Measurements from ENCODE around the gene LPCAT1.

Gene LPCAT1

DNA sequence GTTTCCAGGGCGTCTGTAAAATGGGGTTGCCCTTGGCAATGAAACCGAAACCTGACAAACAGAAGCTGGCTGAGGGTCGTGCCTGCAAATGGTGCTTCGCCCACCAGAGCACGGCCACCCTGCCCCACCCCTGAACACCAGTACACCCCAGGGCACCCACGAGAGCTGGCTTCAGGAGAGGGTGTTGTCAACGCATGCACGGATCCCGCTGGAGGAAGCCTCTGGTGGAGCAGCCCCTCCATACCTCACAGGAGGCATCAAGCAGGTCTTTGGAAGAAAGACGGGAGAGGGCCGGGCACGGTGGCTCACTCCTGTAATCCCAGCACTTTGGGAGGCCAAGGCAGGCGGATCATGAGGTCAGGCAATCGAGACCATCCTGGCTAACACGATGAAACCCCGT lies 87.1 kb downstream of the LPCAT1 start:
- no peak for DNase-seq (ENCODE audit: insufficient read length)
- TF ChIP-seq POLR2A (IDR thresholded peaks at IDR 0.05; ENCODE audit: low read depth, low read length): no peak
- no peak for TF ChIP-seq POLR2AphosphoS5 (IDR thresholded peaks at IDR 0.05; ENCODE audit: low read depth, low read length)
- TF ChIP-seq TAF1 (IDR thresholded peaks at IDR 0.05; ENCODE audit: borderline replicate concordance, low read depth, low read length): no peak
- no peak for FAIRE-seq

DNA sequence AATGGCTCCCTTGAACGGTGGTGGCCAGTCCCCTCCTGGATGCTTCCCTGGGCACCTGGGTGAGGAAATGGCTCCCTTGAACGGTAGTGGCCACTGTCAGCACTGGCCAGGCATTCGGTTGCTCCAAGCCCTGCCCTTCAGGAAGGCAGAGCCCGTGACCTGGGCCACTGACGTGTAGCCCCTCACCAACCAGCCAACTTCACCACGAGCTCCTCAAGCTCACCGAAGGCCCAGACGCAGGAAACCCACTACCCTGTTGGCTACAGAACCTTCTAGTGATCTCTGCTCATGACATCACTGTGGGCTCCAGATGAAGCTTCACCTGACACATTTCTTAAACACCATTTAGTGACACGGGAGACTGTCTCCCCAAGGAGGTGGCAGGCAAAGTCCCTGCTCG lies 87.7 kb downstream of the LPCAT1 start:
- DNase-seq (ENCODE audit: insufficient read length): no peak
- TF ChIP-seq POLR2A (IDR thresholded peaks at IDR 0.05; ENCODE audit: low read depth, low read length) (no peak), TAF1 (IDR thresholded peaks at IDR 0.05; ENCODE audit: borderline replicate concordance, low read depth, low read length) (no peak), POLR2AphosphoS5 (IDR thresholded peaks at IDR 0.05; ENCODE audit: low read depth, low read length) (no peak)
- FAIRE-seq: no peak

DNA sequence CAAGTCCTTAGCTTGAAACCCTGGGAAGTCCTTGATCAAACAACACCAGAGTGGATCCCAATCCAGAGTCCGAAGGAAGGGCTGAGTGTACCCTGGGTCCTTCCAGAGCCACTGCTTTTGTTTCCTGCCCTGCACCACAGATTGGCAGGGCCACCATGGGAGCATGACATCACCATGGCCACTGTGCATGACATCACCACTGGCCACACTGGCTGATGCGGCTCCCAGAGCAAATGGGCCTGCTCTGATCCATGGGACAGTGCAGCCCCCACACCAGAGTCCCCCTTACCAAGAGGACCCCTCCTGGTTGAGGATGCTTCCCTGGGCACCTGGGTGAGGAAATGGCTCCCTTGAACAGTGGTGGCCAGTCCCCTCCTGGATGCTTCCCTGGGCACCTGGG lies 88.4 kb downstream of the LPCAT1 start:
- no peak for TF ChIP-seq TAF1 (IDR thresholded peaks at IDR 0.05; ENCODE audit: borderline replicate concordance, low read depth, low read length)
- TF ChIP-seq POLR2AphosphoS5 (IDR thresholded peaks at IDR 0.05; ENCODE audit: low read depth, low read length): no peak
- no peak for TF ChIP-seq POLR2A (IDR thresholded peaks at IDR 0.05; ENCODE audit: low read depth, low read length)
- FAIRE-seq: no peak
- DNase-seq (ENCODE audit: insufficient read length): no peak

DNA sequence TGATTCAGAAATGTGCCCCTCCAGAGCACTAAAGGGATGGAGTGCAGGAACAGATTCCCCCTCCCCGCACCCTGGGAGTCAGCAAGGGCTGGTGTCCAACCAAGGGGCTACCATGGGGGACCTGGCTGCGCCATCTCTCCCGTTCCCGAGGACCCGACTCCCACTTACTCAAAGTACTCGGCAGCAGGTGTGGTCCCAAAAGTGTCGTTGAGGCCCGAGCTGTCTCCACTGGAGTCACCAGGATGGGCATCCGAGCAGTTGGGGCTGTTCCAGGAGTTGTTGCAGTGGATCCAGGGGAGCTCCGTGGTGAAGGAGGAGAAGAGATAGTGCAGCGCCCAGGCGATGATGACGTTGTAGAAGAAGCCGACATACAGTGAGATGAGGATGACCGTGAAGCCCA lies 91.5 kb downstream of the LPCAT1 start:
- DNase-seq (ENCODE audit: insufficient read length) (peak; percentile 3), FAIRE-seq (no peak)

DNA sequence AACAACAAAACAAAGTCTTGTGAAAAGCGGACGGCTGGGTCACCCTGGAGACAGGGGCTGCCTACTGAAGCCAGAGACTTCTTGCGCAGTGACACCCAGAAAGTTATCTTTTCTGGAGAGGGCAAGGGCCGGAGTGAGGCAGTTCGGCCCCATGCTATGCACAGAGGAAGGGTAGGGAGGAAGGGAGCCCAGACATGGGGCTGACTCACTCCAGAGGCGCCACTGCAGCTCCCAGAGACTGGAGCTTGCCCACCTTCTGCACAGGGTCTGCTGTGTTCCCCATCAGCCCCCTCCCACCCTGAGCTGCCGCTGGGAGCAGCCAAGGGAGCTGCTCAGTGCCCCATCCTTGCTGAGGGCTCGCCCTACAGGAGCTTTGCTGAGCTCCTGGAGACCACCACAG lies 91.9 kb downstream of the LPCAT1 start:
- no peak for FAIRE-seq
- DNase-seq (ENCODE audit: insufficient read length): peak; percentile 0
- TF ChIP-seq POLR2A (IDR thresholded peaks at IDR 0.05; ENCODE audit: low read depth, low read length): no peak
- TF ChIP-seq TAF1 (IDR thresholded peaks at IDR 0.05; ENCODE audit: borderline replicate concordance, low read depth, low read length): no peak
- no peak for TF ChIP-seq POLR2AphosphoS5 (IDR thresholded peaks at IDR 0.05; ENCODE audit: low read depth, low read length)

More for the DNA sequence above, 91.5 kb downstream of the LPCAT1 start:
- TF ChIP-seq POLR2AphosphoS5 (IDR thresholded peaks at IDR 0.05; ENCODE audit: low read depth, low read length) (no peak), POLR2A (IDR thresholded peaks at IDR 0.05; ENCODE audit: low read depth, low read length) (no peak), TAF1 (IDR thresholded peaks at IDR 0.05; ENCODE audit: borderline replicate concordance, low read depth, low read length) (no peak)

DNA sequence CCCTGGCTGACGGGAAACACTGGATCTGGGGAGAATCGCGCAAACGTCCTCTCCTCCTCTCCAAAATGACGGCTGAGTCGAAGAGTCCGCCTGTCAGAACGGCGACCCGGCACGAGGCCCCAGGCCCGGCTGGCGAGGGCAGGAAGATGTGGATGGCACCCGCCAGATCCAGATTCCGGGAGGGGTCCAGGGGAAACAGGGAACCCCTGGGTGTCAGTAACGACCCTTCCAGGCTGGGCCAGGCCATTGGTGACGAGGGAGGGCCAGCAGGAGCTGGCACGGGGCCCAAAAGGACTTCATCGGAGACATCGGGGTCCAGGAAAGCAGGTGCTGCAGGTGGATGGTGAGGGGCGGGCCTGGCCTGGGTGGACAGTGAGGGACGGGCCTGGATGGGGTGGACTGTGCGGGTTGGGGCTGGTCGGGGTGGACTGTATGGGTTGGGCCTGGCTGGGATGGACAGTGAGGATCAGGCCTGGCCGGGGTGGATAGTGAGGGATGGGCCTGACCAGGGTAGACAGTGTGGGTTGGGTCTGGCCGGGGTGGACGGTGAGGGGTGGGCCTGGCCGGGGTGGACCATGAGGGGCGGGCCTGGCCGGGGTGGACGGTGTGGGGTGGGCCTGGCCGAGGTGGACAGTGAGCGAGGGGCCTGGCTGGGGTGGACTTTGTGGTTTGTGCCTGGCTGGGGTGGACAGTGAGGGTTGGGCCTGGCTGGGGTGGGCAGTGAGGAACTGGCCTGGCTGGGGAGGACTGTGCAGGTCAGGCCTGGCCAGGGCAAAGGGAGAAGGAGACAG lies 92.5 kb downstream of the LPCAT1 start:
- no peak for DNase-seq (ENCODE audit: insufficient read length)
- TF ChIP-seq POLR2A (IDR thresholded peaks at IDR 0.05; ENCODE audit: low read depth, low read length) (no peak), POLR2AphosphoS5 (IDR thresholded peaks at IDR 0.05; ENCODE audit: low read depth, low read length) (no peak), TAF1 (IDR thresholded peaks at IDR 0.05; ENCODE audit: borderline replicate concordance, low read depth, low read length) (no peak)
- no peak for FAIRE-seq

DNA sequence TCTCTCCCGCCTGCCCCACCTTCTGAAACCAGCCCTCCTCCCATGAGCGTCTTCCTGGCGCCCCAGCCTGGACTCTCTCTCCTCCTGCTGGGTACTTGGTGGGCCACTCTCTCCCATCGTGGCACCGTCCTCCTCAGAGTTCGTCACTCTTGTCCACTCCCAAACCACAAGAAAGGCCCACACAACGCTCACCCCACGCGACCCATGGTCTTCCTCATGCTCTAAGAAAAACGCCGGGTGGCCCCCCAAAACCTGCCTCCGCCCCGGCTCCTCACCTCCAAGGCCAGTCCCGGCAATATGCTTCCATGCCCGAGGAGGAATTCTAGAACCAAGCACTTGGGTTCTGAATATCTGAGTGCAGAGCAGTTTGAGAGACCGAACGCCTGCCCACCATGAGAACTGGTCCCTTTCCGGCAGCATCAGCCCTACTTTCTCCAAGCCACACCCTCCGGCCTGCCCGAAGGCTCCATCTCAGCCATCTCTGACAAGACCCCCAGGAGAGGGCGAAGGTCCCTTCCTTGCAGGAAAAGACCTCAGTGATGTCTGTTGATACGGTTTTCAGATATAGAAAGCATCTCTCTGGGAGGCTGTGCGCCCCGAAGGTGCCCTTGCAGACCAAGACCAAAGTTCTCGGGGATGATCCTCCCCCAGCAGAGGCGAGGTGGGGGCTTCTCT lies 93.5 kb downstream of the LPCAT1 start:
- FAIRE-seq (no peak), DNase-seq (ENCODE audit: insufficient read length) (no peak)
- TF ChIP-seq POLR2AphosphoS5 (IDR thresholded peaks at IDR 0.05; ENCODE audit: low read depth, low read length): no peak
- no peak for TF ChIP-seq TAF1 (IDR thresholded peaks at IDR 0.05; ENCODE audit: borderline replicate concordance, low read depth, low read length)
- no peak for TF ChIP-seq POLR2A (IDR thresholded peaks at IDR 0.05; ENCODE audit: low read depth, low read length)

DNA sequence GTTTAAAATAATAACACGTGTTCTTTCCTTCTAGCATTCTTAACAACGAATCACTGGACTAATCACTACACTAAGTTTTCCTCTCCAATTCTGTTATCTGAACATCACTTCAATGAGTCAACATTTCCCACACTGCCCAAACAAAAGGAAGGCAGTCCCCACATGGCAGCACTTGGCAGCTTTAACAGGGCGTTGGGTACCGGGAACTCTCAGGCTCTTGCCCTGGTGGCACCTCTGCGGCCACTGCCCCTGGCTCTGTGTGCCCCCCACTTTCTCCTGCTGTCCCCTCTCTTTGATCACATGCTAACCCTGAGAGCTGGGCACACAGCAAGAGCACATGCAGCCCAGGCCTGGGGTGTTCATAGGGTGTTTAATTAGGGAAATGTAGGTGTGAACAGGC lies 94.3 kb downstream of the LPCAT1 start:
- DNase-seq (ENCODE audit: insufficient read length) (no peak), FAIRE-seq (no peak)
- no peak for TF ChIP-seq TAF1 (IDR thresholded peaks at IDR 0.05; ENCODE audit: borderline replicate concordance, low read depth, low read length)
- no peak for TF ChIP-seq POLR2AphosphoS5 (IDR thresholded peaks at IDR 0.05; ENCODE audit: low read depth, low read length)
- TF ChIP-seq POLR2A (IDR thresholded peaks at IDR 0.05; ENCODE audit: low read depth, low read length): no peak

DNA sequence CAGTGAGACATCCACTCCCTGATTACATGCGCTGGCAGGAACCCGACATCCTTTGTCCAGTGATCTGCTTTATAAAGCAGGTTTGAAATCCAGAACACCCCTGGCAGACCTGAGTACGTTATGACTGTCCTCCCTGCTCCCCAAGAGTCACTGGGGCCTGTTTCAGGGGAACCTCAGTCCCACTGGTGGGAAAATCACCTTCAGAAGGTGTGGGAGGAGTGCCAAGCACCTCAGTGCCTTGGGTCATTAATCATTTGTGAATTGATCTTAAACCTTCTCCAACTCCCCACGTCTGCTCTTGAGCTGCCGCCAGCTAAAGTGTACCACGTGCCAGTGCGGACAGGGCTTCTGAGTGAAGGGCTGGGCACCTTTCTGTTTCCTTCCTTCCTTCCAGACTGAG lies 94.7 kb downstream of the LPCAT1 start:
- TF ChIP-seq POLR2AphosphoS5 (IDR thresholded peaks at IDR 0.05; ENCODE audit: low read depth, low read length): no peak
- TF ChIP-seq POLR2A (IDR thresholded peaks at IDR 0.05; ENCODE audit: low read depth, low read length): no peak
- TF ChIP-seq TAF1 (IDR thresholded peaks at IDR 0.05; ENCODE audit: borderline replicate concordance, low read depth, low read length): no peak
- no peak for FAIRE-seq
- no peak for DNase-seq (ENCODE audit: insufficient read length)

DNA sequence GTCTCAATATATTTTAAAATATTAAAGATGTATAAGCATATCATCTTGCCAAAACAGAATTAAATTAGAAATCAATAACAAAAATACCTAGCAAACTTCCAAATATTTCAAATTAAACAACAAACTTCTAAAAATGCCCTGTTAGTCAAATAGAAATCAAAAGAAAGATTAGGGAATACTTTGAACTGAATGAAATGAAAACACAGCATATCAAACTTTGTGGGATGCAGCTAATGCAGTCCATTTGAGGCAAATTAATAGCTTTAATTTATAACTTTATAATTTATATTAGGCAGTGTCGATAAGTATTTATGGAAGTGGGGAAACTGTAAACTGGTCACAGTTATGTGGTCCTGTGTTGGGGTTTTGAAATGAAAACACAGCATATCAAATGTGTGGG lies 95.7 kb downstream of the LPCAT1 start:
- TF ChIP-seq POLR2AphosphoS5 (IDR thresholded peaks at IDR 0.05; ENCODE audit: low read depth, low read length) (no peak), POLR2A (IDR thresholded peaks at IDR 0.05; ENCODE audit: low read depth, low read length) (no peak), TAF1 (IDR thresholded peaks at IDR 0.05; ENCODE audit: borderline replicate concordance, low read depth, low read length) (no peak)
- DNase-seq (ENCODE audit: insufficient read length): no peak
- no peak for FAIRE-seq

DNA sequence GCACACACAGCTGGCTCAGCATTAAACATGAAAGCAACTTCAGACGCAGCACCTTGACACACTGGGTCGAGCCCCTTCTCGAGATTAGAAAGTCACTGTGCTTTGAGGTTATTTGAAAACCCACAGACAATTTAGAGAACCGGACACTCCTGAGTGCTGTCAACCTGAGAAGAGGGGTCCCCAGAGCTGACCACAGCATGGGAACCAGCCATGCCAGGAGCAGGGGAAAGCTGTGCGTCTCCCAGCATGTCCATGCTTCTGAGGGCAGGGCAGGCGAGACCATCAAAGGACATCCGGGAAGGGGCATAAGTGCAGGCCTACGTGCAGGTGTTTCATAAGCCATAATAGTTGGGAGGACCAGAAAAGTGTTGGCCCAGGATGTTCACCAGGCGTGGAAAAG lies 99.0 kb downstream of the LPCAT1 start:
- no peak for FAIRE-seq
- DNase-seq (ENCODE audit: insufficient read length): no peak
- TF ChIP-seq POLR2AphosphoS5 (IDR thresholded peaks at IDR 0.05; ENCODE audit: low read depth, low read length): no peak
- no peak for TF ChIP-seq TAF1 (IDR thresholded peaks at IDR 0.05; ENCODE audit: borderline replicate concordance, low read depth, low read length)
- TF ChIP-seq POLR2A (IDR thresholded peaks at IDR 0.05; ENCODE audit: low read depth, low read length): no peak
